GM19025 (cell line): ENCODE results near the gene CTPS2.
"Not testable (repeated sequence)": the region's sequence is repeated elsewhere in the genome, so short reads cannot be mapped to it uniquely, and the experiment has no call there.

Experiments used
- ATAC-seq: cut with Tn5 transposase; IDR thresholded peaks from one replicate; pipeline ENCODE4 v1.9.1; 2021; ENCODE audit warnings: mild to moderate bottlenecking, low read depth, moderate library complexity; ENCODE audit not compliant: unreplicated experiment

CTPS2 gene

GRCh38 chrX:16659321-16659720, 53.1 kb downstream of the CTPS2 start:
- ATAC-seq: no peak

GRCh38 chrX:16658284-16658683, 54.2 kb downstream of the CTPS2 start:
- no peak for ATAC-seq

GRCh38 chrX:16654093-16654492, 58.4 kb downstream of the CTPS2 start:
- ATAC-seq: no peak

- no peak for ATAC-seq
These were observed 59.0 kb downstream of the CTPS2 start for GRCh38 chrX:16653424-16653823.

- ATAC-seq: no peak
These were observed 61.0 kb downstream of the CTPS2 start for GRCh38 chrX:16651391-16652024.

GRCh38 chrX:16649858-16650257, 62.6 kb downstream of the CTPS2 start, which contains the start of gene S100G:
Gene S100G (plus strand): TSS chrX:16650158. CDS start chrX:16651007, 849 bp downstream.
- ATAC-seq: no peak

GRCh38 chrX:16646366-16647138, 65.9 kb downstream of the CTPS2 start:
- ATAC-seq: no peak

- ATAC-seq: no peak
These were observed 69.3 kb downstream of the CTPS2 start for GRCh38 chrX:16643176-16643575.

GRCh38 chrX:16640823-16641222, 71.6 kb downstream of the CTPS2 start:
- ATAC-seq: no peak

GRCh38 chrX:16639966-16640365, 72.5 kb downstream of the CTPS2 start:
- no peak for ATAC-seq

- no peak for ATAC-seq
These were observed 73.9 kb downstream of the CTPS2 start for GRCh38 chrX:16638533-16638932.

- no peak for ATAC-seq
These were observed 76.9 kb downstream of the CTPS2 start for GRCh38 chrX:16635596-16635995.

- no peak for ATAC-seq
These were observed 77.4 kb downstream of the CTPS2 start for GRCh38 chrX:16635040-16635439.

- no peak for ATAC-seq
These were observed 78.7 kb downstream of the CTPS2 start for GRCh38 chrX:16633754-16634153.

GRCh38 chrX:16629909-16630308, 82.6 kb downstream of the CTPS2 start:
- no peak for ATAC-seq

- ATAC-seq: no peak
These were observed 83.4 kb downstream of the CTPS2 start for GRCh38 chrX:16628946-16629595.

GRCh38 chrX:16628511-16628910, 84.0 kb downstream of the CTPS2 start:
- ATAC-seq: not testable (repeated sequence)

- ATAC-seq: no peak
These were observed 93.4 kb downstream of the CTPS2 start for GRCh38 chrX:16619024-16619423.

GRCh38 chrX:16618422-16618821, 94.0 kb downstream of the CTPS2 start:
- no peak for ATAC-seq

- no peak for ATAC-seq
These were observed 95.1 kb downstream of the CTPS2 start for GRCh38 chrX:16617382-16617781.

- ATAC-seq: no peak
These were observed 100.1 kb downstream of the CTPS2 start for GRCh38 chrX:16612257-16612897.
